H1 (cell line): Measurements from ENCODE around the gene GNLY. TPM values are rescaled to one million over a fixed set of nuclear protein-coding genes. Genes with fewer than 3 reads are reported as not detected.

ENCODE experiments used
- CTCF ChIA-PET: fragments of 300-600 bp; sonication (Branson Sonifier 250); formaldehyde crosslinking; loops from one replicate; lab custom pipeline; 2021; ENCODE audit not compliant: partially characterized antibody; lab: Charles Lee
- POLR2A ChIA-PET: fragments of 300-600 bp; sonication (Branson Sonifier 250); formaldehyde crosslinking; loops from one replicate; lab custom pipeline; 2021; ENCODE audit warnings: inconsistent platforms; ENCODE audit not compliant: partially characterized antibody; lab: Charles Lee
- DNase-seq, 2 experiments: peaks; one replicate each; pipeline versions ENCODE4 v3.0.0 to v3.0.0-alpha.2; 2010 to 2022; ENCODE audit warnings: low spot score in 2 of 2, low read depth in 1 of 2, mixed read lengths in 1 of 2
- FAIRE-seq: peaks from 2 replicates; lab custom pipeline; 2011; peaks lifted over from hg19 to GRCh38; lab: Jason Lieb, UNC
- H2AFZ ChIP-seq: 2 replicates; pipeline ENCODE4 v1.8.1; 2012; ENCODE audit warnings: low read length, inconsistent platforms
- H2AK5ac ChIP-seq: 2 replicates; pipeline ENCODE4 v1.6.1; 2013; ENCODE audit warnings: low read depth, low read length
- H2BK120ac ChIP-seq: replicated peaks from 2 replicates; pipeline ENCODE3; 2013; ENCODE audit warnings: low read depth, low read length, inconsistent platforms
- H2BK12ac ChIP-seq: 2 replicates; pipeline ENCODE4 v1.6.1; 2013; ENCODE audit warnings: low read depth, low read length
- H2BK15ac ChIP-seq: 2 replicates; pipeline ENCODE4 v1.6.1; 2013; ENCODE audit warnings: low read length
- H2BK20ac ChIP-seq: 2 replicates; pipeline ENCODE4 v1.6.1; 2013; ENCODE audit warnings: low read length
- H2BK5ac ChIP-seq: 2 replicates; pipeline ENCODE4 v1.6.1; 2013; ENCODE audit warnings: low read depth, low read length
- H3K14ac ChIP-seq: 2 replicates; pipeline ENCODE4 v1.6.1; 2013; ENCODE audit warnings: inconsistent platforms; ENCODE audit not compliant: insufficient read length
- H3K18ac ChIP-seq: 2 replicates; pipeline ENCODE4 v1.6.1; 2013; ENCODE audit warnings: low read length; ENCODE audit errors: extremely low read depth
- H3K23ac ChIP-seq: 2 replicates; pipeline ENCODE4 v1.6.1; 2013; ENCODE audit warnings: inconsistent platforms; ENCODE audit not compliant: insufficient read length
- H3K23me2 ChIP-seq: 2 replicates; pipeline ENCODE4 v1.6.1; 2013; ENCODE audit warnings: low read depth, low read length
- H3K27ac ChIP-seq: 2 replicates; pipeline ENCODE4 v1.6.1; 2011; ENCODE audit warnings: low read depth, low read length, inconsistent platforms
- H3K27me3 ChIP-seq, 4 experiments: replicated peaks in 1 of 4; 1 replicate in 1 of 4; 2 replicates in 3 of 4; pipeline versions ENCODE4 v1.6.1 to v1.8.1; 2011 to 2013; ENCODE audit warnings: low read length in 3 of 4, mild to moderate bottlenecking in 3 of 4, inconsistent platforms in 2 of 4, mixed read lengths in 2 of 4, moderate library complexity in 1 of 4; ENCODE audit not compliant: control insufficient read depth in 3 of 4, insufficient read depth in 3 of 4; ENCODE audit errors: extremely low read depth in 1 of 4
- H3K36me3 ChIP-seq, 4 experiments: 2 replicates each; pipeline versions ENCODE4 v1.6.1 to v1.8.1; 2011 to 2013; ENCODE audit warnings: mild to moderate bottlenecking in 4 of 4, low read length in 3 of 4, moderate library complexity in 2 of 4, control low read depth in 1 of 4, inconsistent platforms in 1 of 4; ENCODE audit not compliant: insufficient read depth in 4 of 4, control insufficient read depth in 2 of 4
- H3K4ac ChIP-seq: replicated peaks from 2 replicates; pipeline ENCODE3; 2013; ENCODE audit warnings: low read length, low read depth, mixed read lengths, inconsistent platforms; ENCODE audit not compliant: insufficient read length
- H3K4me1 ChIP-seq, 4 experiments: replicated peaks in 1 of 4; 1 replicate in 1 of 4; 2 replicates in 3 of 4; pipeline versions ENCODE4 v1.6.1 to v1.8.1; 2011 to 2013; ENCODE audit warnings: low read length in 3 of 4, inconsistent platforms in 2 of 4, mixed read lengths in 1 of 4; ENCODE audit not compliant: insufficient read depth in 4 of 4, control insufficient read depth in 3 of 4
- H3K4me2 ChIP-seq, 2 experiments: 2 replicates each; pipeline versions ENCODE4 v1.6.1 to v1.8.1; 2011 to 2013; ENCODE audit warnings: low read depth in 2 of 2, low read length in 2 of 2, control low read depth in 1 of 2, inconsistent platforms in 1 of 2, mild to moderate bottlenecking in 1 of 2; ENCODE audit not compliant: insufficient read depth in 1 of 2
- H3K4me3 ChIP-seq, 4 experiments: fragments of 200-600, 300-600 bp in 1 of 4; sonication (generic), shearing (Covaris generic), sonication (Bioruptor Twin) in 1 of 4; 2 replicates each; pipeline versions ENCODE4 v1.5.1 to v1.8.1; 2011 to 2016; ENCODE audit warnings: low read length in 4 of 4, low read depth in 3 of 4, control low read depth in 2 of 4, inconsistent platforms in 2 of 4, mild to moderate bottlenecking in 2 of 4, mixed read lengths in 1 of 4, moderate library complexity in 1 of 4; ENCODE audit not compliant: insufficient read depth in 2 of 4; ENCODE audit errors: extremely low read depth in 1 of 4
- H3K56ac ChIP-seq: replicated peaks from 2 replicates; pipeline ENCODE3; 2013; ENCODE audit warnings: low read depth, mild to moderate bottlenecking, mixed read lengths, low read length, inconsistent platforms; ENCODE audit not compliant: insufficient read length
- H3K79me1 ChIP-seq: 2 replicates; pipeline ENCODE4 v1.6.1; 2013; ENCODE audit warnings: low read depth, low read length, control low read depth
- H3K79me2 ChIP-seq, 2 experiments: 2 replicates each; pipeline versions ENCODE4 v1.6.1 to v1.8.1; 2012 to 2013; ENCODE audit warnings: low read length in 2 of 2, mild to moderate bottlenecking in 2 of 2, inconsistent platforms in 1 of 2; ENCODE audit not compliant: insufficient read depth in 2 of 2, control insufficient read depth in 1 of 2
- H3K9ac ChIP-seq, 4 experiments: replicated peaks in 1 of 4; 1 replicate in 1 of 4; 2 replicates in 3 of 4; pipeline versions ENCODE4 v1.6.1 to v1.8.1; 2011 to 2013; ENCODE audit warnings: low read depth in 3 of 4, low read length in 3 of 4, control low read depth in 2 of 4, mild to moderate bottlenecking in 2 of 4, moderate library complexity in 2 of 4, inconsistent platforms in 1 of 4; ENCODE audit errors: extremely low read depth in 1 of 4
- H3K9me3 ChIP-seq, 2 experiments: 2 replicates each; pipeline versions ENCODE4 v1.6.1 to v1.8.1; 2012 to 2013; ENCODE audit warnings: mild to moderate bottlenecking in 2 of 2, moderate library complexity in 2 of 2, control low read depth in 1 of 2, inconsistent platforms in 1 of 2, low read depth in 1 of 2, low read length in 1 of 2, mixed read lengths in 1 of 2; ENCODE audit not compliant: insufficient read depth in 2 of 2
- H4K20me1 ChIP-seq, 2 experiments: replicated peaks in 1 of 2; 2 replicates each; pipeline versions ENCODE3 to v1.8.1; 2011 to 2013; ENCODE audit warnings: inconsistent platforms in 2 of 2, low read length in 2 of 2, mild to moderate bottlenecking in 1 of 2; ENCODE audit not compliant: insufficient read depth in 2 of 2, control insufficient read depth in 1 of 2
- H4K5ac ChIP-seq: 2 replicates; pipeline ENCODE4 v1.6.1; 2013; ENCODE audit warnings: low read length, low read depth, mixed read lengths, inconsistent platforms; ENCODE audit not compliant: insufficient read length
- H4K8ac ChIP-seq: 2 replicates; pipeline ENCODE4 v1.8.0; 2013; ENCODE audit warnings: mild to moderate bottlenecking, moderate library complexity, low read length, inconsistent platforms; ENCODE audit not compliant: insufficient read depth; ENCODE audit errors: extremely low read depth
- H4K91ac ChIP-seq: replicated peaks from 2 replicates; pipeline ENCODE3; 2013; ENCODE audit warnings: low read length, mixed read lengths, inconsistent platforms; ENCODE audit not compliant: insufficient read length
- CBX5 ChIP-seq: fragments of 300-800, 300-1000 bp; sonication (generic); IDR thresholded peaks from 2 replicates; pipeline ENCODE4 v1.7.1; 2016; ENCODE audit warnings: antibody characterized with exemption, low read length, low read depth
- CEBPB ChIP-seq: IDR thresholded peaks from 2 replicates; pipeline ENCODE4 v1.6.1; 2012; ENCODE audit warnings: low read depth, low read length
- CHD2 ChIP-seq: IDR thresholded peaks from 2 replicates; pipeline ENCODE4 v1.6.1; 2012; ENCODE audit warnings: low read length, improper control_type of control experiment
- CREB1 ChIP-seq: IDR thresholded peaks from 2 replicates; pipeline ENCODE4 v1.6.1; 2012; ENCODE audit warnings: inconsistent platforms
- EP300 ChIP-seq, 2 experiments: IDR thresholded peaks; 1 replicate in 1 of 2; 2 replicates in 1 of 2; pipeline ENCODE4 v1.6.1; 2011 to 2012; ENCODE audit warnings: low read depth in 2 of 2, low read length in 2 of 2, mild to moderate bottlenecking in 2 of 2, borderline replicate concordance in 1 of 2, inconsistent platforms in 1 of 2, moderate library complexity in 1 of 2
- MAX ChIP-seq: IDR thresholded peaks from 2 replicates; pipeline ENCODE4 v1.6.1; 2012; ENCODE audit warnings: inconsistent platforms
- SP4 ChIP-seq: IDR thresholded peaks from 2 replicates; pipeline ENCODE4 v1.6.1; 2012; ENCODE audit warnings: low read length, inconsistent platforms
- YY1 ChIP-seq: IDR thresholded peaks from 2 replicates; pipeline ENCODE4 v1.6.1; 2011; ENCODE audit warnings: low read depth, mild to moderate bottlenecking, low read length
- WGBS, 2 experiments: shearing (Covaris generic) in 1 of 2; methylation state at CpG; one replicate each; pipeline versions ENCODE4 v1.1.6 to v1.1.7; 2013 to 2015; ENCODE audit warnings: low lambda C conversion rate in 2 of 2, mixed read lengths in 2 of 2, inconsistent platforms in 1 of 2, low coverage in 1 of 2, missing lambda C conversion rate in 1 of 2; ENCODE audit not compliant: insufficient replicate concordance in 2 of 2, insufficient coverage in 1 of 2, insufficient read length in 1 of 2; ENCODE audit errors: extremely low coverage in 1 of 2, missing lambda C conversion rate in 1 of 2; 5-methylcytosine and 5-hydroxymethylcytosine counted together
- polyA plus RNA-seq, 7 experiments: library from polyadenylated mRNA; depleted of rRNA in 3 of 7; stranded (reverse) in 5 of 7; unstranded in 2 of 7; fragments of >200 nt in 5 of 7; fragments of 200-250 nt in 2 of 7; gene quantifications; 1 replicate in 5 of 7; 2 replicates in 1 of 7; 4 replicates in 1 of 7; pipeline versions ENCODE4 v1.2.1 to v1.2.3, GENCODE V29; 2011 to 2013; ENCODE audit warnings: missing spikeins in 2 of 7, mixed read lengths in 2 of 7
- total RNA-seq: library from RNA; stranded (reverse); fragmentation: NEBNext Ultra II Directional; extraction: Animal tissue kit (Norgen Biotek cat#: 25700); gene quantifications from 2 replicates; pipeline ENCODE4 v1.2.1, GENCODE V29; 2021

Gene GNLY
- total and polyA plus RNA-seq, 2 of the 8 experiments (the other 6 are each of a cell fraction or from before 2014, with no cell fraction given): 0.03 TPM; not detected in 1

- FAIRE-seq: no peak
- H4K5ac ChIP-seq: no peak overlapping the region
- H3K4ac ChIP-seq: no peak overlapping the region
- H3K27ac ChIP-seq: no peak overlapping the region
- H4K91ac ChIP-seq: no peak overlapping the region
- H3K36me3 ChIP-seq: no peaks in the 10 kb centered on the region
- no peak overlapping the region for H3K18ac ChIP-seq
- no peaks in the 10 kb centered on the region for H3K79me2 ChIP-seq
- no peak overlapping the region for H2AFZ ChIP-seq
- ChIA-PET POLR2A (no interaction called here), CTCF (interaction anchor here (0.6 to 7.5 kb wide), 4 partner anchors 11 to 65 kb away, joined by 3 to 80 read pairs (median 28); partner anchors contain the start of gene GNLY)
- peaks cover 0 to 2% of the 10 kb centered on the region in 2 experiments for H4K20me1 ChIP-seq
- peaks cover 4% of the 10 kb centered on the region; the same call in 1 of the 2 replicates for H3K23me2 ChIP-seq
- H3K4me1 ChIP-seq: peaks cover 0 to 7% (median 1%) of the 10 kb centered on the region in 4 experiments; a peak in 1 of 7 replicates
- H4K8ac ChIP-seq: no peak overlapping the region
- H2BK120ac ChIP-seq: no peak overlapping the region
- H3K79me1 ChIP-seq: no peaks in the 10 kb centered on the region
- no peak overlapping the region for H2BK20ac ChIP-seq
- H3K4me2 ChIP-seq: no peak overlapping the region
- H2BK5ac ChIP-seq: no peak overlapping the region
- no peak overlapping the region for H2BK15ac ChIP-seq
- H3K23ac ChIP-seq: no peak overlapping the region
- no peak for DNase-seq
- H3K4me3 ChIP-seq: no peak overlapping the region
- no peaks in the 10 kb centered on the region; a peak in 1 of 7 replicates for H3K27me3 ChIP-seq
- no peak overlapping the region for H3K56ac ChIP-seq
- no peak overlapping the region for H2BK12ac ChIP-seq
- TF ChIP-seq MAX: no peak
- no peak for TF ChIP-seq CEBPB
- TF ChIP-seq CREB1: no peak
- TF ChIP-seq CHD2: no peak
- TF ChIP-seq YY1: no peak
- TF ChIP-seq CBX5: no peak
- no peak for TF ChIP-seq EP300 (IDR thresholded peaks at IDR 0.05; ENCODE audit: borderline replicate concordance in 1 of 2, low read depth in 2 of 2, low read length in 2 of 2)
- TF ChIP-seq SP4: no peak
- no peak overlapping the region for H3K9ac ChIP-seq
- no peaks in the 10 kb centered on the region for H3K9me3 ChIP-seq
- no peak overlapping the region for H2AK5ac ChIP-seq
- 100% methylated on average over 1 of the region's 1 CpG; no CpG with 5 or more reads in 1 of the 2 experiments for WGBS, 2 experiments
- H3K14ac ChIP-seq: no peak overlapping the region
Measured at GRCh38 chr2:85681776-85682175, 12.4 kb upstream of the GNLY start.
